Parathyroid adenoma (tissue), 2 donors: ENCODE measurements around the gene FBXL17.

Experiments
- H2AFZ ChIP-seq: fragments of 300-600 bp; sonication (generic); one replicate; pipeline ENCODE4 v1.7.0; 2017; ENCODE audit warnings: antibody characterized with exemption, mild to moderate bottlenecking
- H3K27ac ChIP-seq: fragments of 300-600 bp; sonication (generic); one replicate; pipeline ENCODE4 v1.7.0; 2017
- H3K27me3 ChIP-seq: fragments of 300-600 bp; sonication (generic); one replicate; pipeline ENCODE4 v1.7.0; 2017; ENCODE audit warnings: low read length; ENCODE audit not compliant: control insufficient read depth, insufficient read depth
- H3K36me3 ChIP-seq: fragments of 300-600 bp; sonication (generic); one replicate; pipeline ENCODE4 v1.7.0; 2017; ENCODE audit warnings: low read length; ENCODE audit not compliant: control insufficient read depth, insufficient read depth
- H3K4me1 ChIP-seq: fragments of 300-600 bp; sonication (generic); one replicate; pipeline ENCODE4 v1.7.0; 2017; ENCODE audit warnings: control low read depth
- H3K4me2 ChIP-seq: fragments of 300-600 bp; sonication (generic); one replicate; pipeline ENCODE4 v1.7.0; 2017; ENCODE audit warnings: low read length
- H3K4me3 ChIP-seq: fragments of 300-600 bp; sonication (generic); one replicate; pipeline ENCODE4 v1.7.0; 2017; ENCODE audit warnings: low read depth, low read length
- H3K79me2 ChIP-seq: fragments of 300-600 bp; sonication (generic); one replicate; pipeline ENCODE4 v1.7.0; 2017; ENCODE audit warnings: control low read depth
- H3K9ac ChIP-seq: fragments of 300-600 bp; sonication (generic); one replicate; pipeline ENCODE4 v1.7.0; 2017; ENCODE audit warnings: mild to moderate bottlenecking
- H3K9me3 ChIP-seq: fragments of 300-600 bp; sonication (generic); one replicate; pipeline ENCODE4 v1.7.0; 2017; ENCODE audit warnings: low read length; ENCODE audit not compliant: control insufficient read depth
- CTCF ChIP-seq: fragments of 300-600 bp; sonication (generic); IDR thresholded peaks from one replicate; pipeline ENCODE4 v1.7.0; 2017; ENCODE audit warnings: antibody characterized with exemption, mild to moderate bottlenecking
- donor health status: primary hyperparathyroidism.

FBXL17 gene

DNA sequence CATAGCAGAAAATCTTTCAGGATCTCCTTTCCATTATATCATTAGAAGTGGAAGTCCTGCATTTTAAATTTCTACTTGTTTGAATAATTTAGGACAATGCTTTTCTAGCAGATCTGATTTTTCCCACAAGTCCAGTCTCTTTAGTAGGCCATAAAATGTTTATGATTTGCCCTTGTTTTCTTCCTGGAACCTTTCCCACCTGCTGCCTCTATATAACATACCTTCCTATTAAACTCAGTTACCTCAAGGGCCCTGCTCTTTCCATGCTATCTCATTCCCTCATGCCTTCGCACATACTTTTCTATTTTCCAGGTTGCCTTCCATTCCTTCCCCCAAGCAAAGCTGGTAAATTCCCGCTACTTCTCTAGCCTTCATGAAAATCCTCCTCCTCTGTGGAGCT, 524.1 kb downstream of the FBXL17 start:
- Histone ChIP-seq H3K4me3 (no peak overlapping the region), H3K9me3 (no peaks in the 10 kb centered on the region), H3K27me3 (no peaks in the 10 kb centered on the region), H2AFZ (no peak overlapping the region), H3K36me3 (no peaks in the 10 kb centered on the region), H3K9ac (no peak overlapping the region), H3K4me1 (no peaks in the 10 kb centered on the region), H3K79me2 (no peaks in the 10 kb centered on the region), H3K4me2 (no peak overlapping the region), H3K27ac (no peak overlapping the region)
- TF ChIP-seq CTCF = no peak

DNA sequence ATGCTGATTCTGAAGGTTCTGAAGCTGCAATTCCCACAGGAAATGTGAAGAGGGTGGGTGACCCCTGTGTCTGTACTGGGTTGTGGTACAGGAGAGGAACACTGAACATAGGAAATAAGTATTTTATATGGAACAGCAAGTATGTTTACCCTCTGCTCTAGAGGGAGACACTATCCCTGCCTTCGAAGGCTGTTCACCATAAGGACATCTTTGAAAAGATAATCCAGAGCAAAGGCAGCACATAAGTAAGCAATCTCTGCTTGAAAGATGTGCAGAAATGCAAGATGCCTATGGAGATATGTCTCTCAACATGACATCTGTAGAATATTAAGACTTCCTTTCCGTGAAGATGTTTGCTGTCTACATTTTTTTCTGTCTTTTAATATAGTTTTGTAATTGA, 526.7 kb downstream of the FBXL17 start:
- Histone ChIP-seq H3K9me3 (no peaks in the 10 kb centered on the region), H3K4me2 (no peak overlapping the region), H3K4me3 (no peak overlapping the region), H3K9ac (no peak overlapping the region), H3K27me3 (no peaks in the 10 kb centered on the region), H3K36me3 (no peaks in the 10 kb centered on the region), H3K27ac (no peak overlapping the region), H3K79me2 (no peaks in the 10 kb centered on the region), H2AFZ (no peak overlapping the region), H3K4me1 (no peaks in the 10 kb centered on the region)
- no peak for TF ChIP-seq CTCF

- no peak overlapping the region for H3K9ac ChIP-seq
- H3K9me3 ChIP-seq = no peaks in the 10 kb centered on the region
- H3K36me3 ChIP-seq = no peaks in the 10 kb centered on the region
- no peaks in the 10 kb centered on the region for H3K4me1 ChIP-seq
- TF ChIP-seq CTCF = no peak
- H3K79me2 ChIP-seq = no peaks in the 10 kb centered on the region
- no peak overlapping the region for H2AFZ ChIP-seq
- H3K4me3 ChIP-seq = no peak overlapping the region
- no peak overlapping the region for H3K27ac ChIP-seq
- no peaks in the 10 kb centered on the region for H3K27me3 ChIP-seq
- no peak overlapping the region for H3K4me2 ChIP-seq
Measured at GRCh38 chr5:107853696-107854095, 528.2 kb downstream of the FBXL17 start.

DNA sequence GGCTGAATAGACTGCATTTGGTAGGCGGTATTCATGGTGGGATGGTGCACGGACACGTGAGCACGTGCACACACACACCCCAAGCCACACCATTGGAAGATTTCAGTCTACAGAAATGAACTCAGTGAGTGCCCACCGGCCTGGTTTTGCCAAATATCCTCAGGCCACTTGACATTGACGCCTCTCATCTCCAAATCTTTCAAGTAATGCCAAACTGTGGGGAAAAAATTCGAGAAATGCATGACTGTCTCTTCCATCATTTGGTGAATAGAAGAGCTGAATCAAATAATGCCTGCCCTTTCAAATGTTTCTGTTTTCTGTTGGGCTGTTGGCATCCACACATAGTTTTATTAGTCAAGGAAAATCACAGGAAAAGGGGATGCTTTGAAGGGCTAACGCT, 528.9 kb downstream of the FBXL17 start:
- TF ChIP-seq CTCF = no peak
- no peak overlapping the region for H3K9ac ChIP-seq
- H2AFZ ChIP-seq = no peak overlapping the region
- no peak overlapping the region for H3K4me2 ChIP-seq
- no peaks in the 10 kb centered on the region for H3K79me2 ChIP-seq
- no peak overlapping the region for H3K27ac ChIP-seq
- no peaks in the 10 kb centered on the region for H3K36me3 ChIP-seq
- no peaks in the 10 kb centered on the region for H3K9me3 ChIP-seq
- H3K4me3 ChIP-seq = no peak overlapping the region
- no peaks in the 10 kb centered on the region for H3K27me3 ChIP-seq
- H3K4me1 ChIP-seq = no peaks in the 10 kb centered on the region

DNA sequence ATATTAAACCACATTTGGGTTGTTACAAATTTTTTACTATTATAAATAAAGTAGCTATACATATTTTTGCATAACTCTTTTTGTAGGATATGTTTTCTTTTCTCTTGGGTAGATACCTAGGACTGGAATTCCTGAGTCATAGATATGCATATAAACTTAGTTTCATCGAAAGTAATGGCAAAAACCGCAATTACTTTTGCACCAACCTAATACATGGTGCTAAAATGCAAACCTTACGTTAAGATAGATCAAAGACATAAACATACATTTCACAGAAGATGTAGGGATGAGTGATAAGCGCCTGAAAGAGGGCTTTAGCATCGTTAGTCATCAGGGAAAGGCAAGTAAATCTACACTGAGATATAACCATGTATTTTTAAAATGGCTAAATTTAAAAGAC, 532.8 kb downstream of the FBXL17 start:
- Histone ChIP-seq H3K79me2 (no peaks in the 10 kb centered on the region), H3K9ac (no peak overlapping the region), H3K27me3 (no peaks in the 10 kb centered on the region), H3K4me1 (no peaks in the 10 kb centered on the region), H3K36me3 (no peaks in the 10 kb centered on the region), H2AFZ (no peak overlapping the region), H3K4me2 (no peak overlapping the region), H3K27ac (no peak overlapping the region), H3K9me3 (no peaks in the 10 kb centered on the region), H3K4me3 (no peak overlapping the region)
- no peak for TF ChIP-seq CTCF
